ENCODE results near the gene C6orf47.
A peak's percentile ranks its signal among the peaks of the same experiment; 100 is the strongest.

C6orf47 gene

DNA sequence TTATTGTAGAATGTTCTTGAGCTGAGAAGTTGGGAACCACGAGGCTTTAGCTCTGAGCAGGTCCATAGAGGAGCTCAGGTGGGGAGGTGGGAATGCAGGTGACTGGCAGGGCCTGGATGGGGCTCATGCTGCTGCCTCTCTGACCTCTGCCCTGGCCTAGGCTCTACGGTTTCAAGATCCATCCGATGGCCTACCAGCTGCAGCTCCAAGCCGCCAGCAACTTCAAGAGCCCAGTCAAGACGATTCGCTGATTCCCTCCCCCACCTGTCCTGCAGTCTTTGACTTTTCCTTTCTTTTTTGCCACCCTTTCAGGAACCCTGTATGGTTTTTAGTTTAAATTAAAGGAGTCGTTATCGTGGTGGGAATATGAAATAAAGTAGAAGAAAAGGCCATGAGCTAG is 9.1 kb upstream of the C6orf47 start, which contains the start of gene LY6G5B:
Gene LY6G5B, plus strand, starts transcription at position 301 of the 400 bp plus-strand sequence. CDS start 975 bp downstream, outside the sequence.
- H3K4me3 ChIP-seq (ENCODE audit: low read depth, low read length): no peak within 1 kb of the TSS
- TF ChIP-seq, protein P1, sequence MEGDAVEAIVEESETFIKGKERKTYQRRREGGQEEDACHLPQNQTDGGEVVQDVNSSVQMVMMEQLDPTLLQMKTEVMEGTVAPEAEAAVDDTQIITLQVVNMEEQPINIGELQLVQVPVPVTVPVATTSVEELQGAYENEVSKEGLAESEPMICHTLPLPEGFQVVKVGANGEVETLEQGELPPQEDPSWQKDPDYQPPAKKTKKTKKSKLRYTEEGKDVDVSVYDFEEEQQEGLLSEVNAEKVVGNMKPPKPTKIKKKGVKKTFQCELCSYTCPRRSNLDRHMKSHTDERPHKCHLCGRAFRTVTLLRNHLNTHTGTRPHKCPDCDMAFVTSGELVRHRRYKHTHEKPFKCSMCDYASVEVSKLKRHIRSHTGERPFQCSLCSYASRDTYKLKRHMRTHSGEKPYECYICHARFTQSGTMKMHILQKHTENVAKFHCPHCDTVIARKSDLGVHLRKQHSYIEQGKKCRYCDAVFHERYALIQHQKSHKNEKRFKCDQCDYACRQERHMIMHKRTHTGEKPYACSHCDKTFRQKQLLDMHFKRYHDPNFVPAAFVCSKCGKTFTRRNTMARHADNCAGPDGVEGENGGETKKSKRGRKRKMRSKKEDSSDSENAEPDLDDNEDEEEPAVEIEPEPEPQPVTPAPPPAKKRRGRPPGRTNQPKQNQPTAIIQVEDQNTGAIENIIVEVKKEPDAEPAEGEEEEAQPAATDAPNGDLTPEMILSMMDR (IDR thresholded peaks at IDR 0.05; ENCODE audit: low read depth, low read length): no peak

DNA sequence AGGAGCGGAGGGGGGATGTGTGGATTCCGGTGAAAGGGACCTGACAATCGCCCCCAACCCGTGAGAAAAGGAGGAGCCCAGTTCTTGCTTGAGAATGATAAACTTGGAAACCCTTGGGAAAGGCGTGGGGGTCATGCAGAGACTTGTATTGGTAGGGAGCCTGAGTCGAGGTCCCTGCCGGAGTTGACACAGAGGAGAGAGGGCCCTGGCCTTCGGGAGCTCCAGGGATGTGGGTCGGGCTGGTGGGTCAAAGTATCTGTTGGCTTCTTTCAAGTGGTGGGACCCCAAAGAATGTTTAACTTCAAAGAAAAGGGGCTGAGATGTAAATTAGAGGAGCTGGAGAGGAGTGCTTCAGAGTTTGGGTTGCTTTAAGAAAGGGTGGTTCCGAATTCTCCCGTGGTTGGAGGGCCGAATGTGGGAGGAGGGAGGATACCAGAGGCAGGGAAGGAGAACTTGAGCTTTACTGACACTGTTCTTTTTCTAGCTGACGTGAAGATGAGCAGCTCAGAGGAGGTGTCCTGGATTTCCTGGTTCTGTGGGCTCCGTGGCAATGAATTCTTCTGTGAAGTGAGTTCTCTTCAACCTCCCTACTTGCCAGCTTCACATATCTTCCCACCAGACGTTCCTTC is 5.9 kb upstream of the C6orf47 start:
- H3K4me3 ChIP-seq (ENCODE audit: low read depth, low read length): peak overlapping the region; percentile 69
- TF ChIP-seq, protein P1 (IDR thresholded peaks at IDR 0.05; ENCODE audit: low read depth, low read length): no peak

DNA sequence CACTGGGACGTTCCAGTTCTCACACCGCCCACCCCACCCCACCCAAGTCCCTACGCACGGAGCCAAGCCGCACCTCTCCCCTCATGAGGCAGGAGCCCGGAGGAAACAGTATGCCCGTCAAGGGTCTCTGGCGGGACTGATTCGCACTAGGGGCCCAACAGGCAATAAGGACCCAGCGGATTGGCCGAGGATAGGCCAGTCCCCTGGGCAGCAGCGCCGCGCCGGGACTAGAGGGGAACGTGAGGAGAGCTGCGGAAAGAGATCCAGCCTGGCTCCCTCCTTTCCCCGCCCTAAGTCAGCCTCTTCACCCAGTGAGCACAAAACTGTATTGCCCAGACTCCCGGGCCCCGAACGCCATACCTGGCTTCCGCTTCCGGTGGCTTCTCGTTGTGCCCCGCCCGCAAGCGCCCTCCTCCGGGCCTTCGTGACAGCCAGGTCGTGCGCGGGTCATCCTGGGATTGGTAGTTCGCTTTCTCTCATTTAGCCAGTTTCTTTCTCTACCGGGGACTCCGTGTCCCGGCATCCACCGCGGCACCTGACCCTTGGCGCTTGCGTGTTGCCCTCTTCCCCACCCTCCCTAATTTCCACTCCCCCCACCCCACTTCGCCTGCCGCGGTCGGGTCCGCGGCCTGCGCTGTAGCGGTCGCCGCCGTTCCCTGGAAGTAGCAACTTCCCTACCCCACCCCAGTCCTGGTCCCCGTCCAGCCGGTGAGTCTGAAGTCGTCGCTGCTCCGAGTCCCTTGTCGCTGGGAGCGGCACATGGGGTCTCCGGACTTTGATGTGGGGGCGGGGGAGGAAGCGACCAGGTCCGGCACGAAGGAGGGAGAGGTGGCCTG is 5.1 kb upstream of the C6orf47 start, which contains the start of gene CSNK2B:
Gene CSNK2B, plus strand, starts transcription at position 580 of the 836 bp plus-strand sequence. CDS start 752 bp downstream, outside the sequence.
- peak within 1 kb of the TSS; percentile 69 for H3K4me3 ChIP-seq (ENCODE audit: low read depth, low read length)
- TF ChIP-seq, protein P1 (IDR thresholded peaks at IDR 0.05; ENCODE audit: low read depth, low read length): no peak

DNA sequence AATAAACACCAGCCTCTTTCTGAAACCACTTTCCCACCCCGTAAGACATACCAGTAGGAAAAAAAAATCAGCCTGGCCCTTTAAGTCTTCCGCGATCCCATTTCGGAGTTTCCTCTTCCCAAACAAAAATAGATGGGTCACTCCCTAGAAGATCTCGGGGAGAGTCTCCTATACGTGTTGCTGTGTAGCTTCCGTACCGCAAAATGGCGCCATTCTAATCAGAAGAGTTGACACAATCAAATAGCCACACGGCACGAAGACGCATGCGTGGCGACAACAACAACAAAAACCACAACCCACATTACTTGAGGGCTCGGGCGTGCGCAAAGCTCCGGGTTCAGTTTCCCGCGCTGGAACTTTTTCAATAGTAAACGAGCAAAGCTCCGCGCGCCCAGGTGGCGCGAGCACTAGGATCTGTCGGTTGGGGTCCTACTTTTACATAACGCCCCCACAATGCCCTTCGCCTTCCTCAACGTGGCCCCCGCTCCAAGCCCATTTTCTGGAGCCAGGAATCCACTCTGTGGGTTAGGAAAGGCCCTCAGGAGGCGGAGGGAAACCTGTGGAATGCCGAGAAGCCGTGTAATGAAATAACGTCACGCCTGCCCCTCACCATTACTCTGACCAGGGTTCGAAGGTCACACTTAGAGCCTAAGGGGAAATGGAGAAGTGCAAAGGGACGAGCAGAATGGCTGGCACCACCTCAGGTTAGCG is 4.4 kb upstream of the C6orf47 start, which contains the start of gene GPANK1:
Gene GPANK1, minus strand, starts transcription at position 208 of the 711 bp plus-strand sequence. CDS start 519 bp downstream, outside the sequence.
- TF ChIP-seq, protein P1 (IDR thresholded peaks at IDR 0.05; ENCODE audit: low read depth, low read length): no peak

DNA sequence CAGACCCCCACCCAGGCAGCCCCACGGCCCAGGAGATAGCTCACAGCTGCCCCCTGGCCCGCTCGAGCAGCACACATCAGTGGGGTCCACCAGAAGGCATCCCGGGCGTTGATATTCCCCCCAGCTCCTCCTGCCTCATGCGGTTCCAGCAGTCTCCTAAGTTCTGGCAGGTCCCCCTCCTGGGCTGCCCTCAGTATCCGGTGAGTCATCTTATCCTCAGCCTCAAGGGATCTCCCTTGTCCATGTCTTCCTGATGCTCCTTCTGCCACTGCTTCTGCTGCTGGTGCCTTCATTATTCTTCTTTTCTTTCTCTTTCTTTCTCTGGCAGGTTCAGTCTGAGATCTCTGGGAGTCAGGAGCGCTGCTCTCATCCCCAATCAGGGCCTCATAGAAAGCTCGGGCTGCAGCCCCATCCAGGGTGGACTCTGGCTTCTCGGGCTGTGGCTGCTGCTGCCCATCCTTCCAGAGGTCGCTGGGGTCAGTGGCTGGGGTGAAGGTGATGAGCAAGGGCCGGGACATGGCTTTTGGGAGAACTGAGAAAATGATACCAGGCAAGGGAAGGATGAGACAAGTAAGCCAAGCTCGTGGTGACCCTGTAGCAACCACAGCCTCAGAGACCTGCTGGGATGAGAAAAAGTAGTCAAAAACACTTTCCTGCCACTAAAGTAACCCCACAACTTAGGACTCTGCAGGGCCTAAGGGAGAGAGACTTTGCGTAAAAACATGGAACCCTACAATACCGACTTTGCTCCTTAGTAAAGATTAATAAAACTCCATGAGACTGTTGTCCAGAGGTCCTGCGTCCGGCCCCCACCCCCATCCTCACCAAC is 3.6 kb upstream of the C6orf47 start:
- H3K4me3 ChIP-seq (ENCODE audit: low read depth, low read length): peak overlapping the region; percentile 69
- TF ChIP-seq, protein P1 (IDR thresholded peaks at IDR 0.05; ENCODE audit: low read depth, low read length): no peak

More for the DNA sequence above, 4.4 kb upstream of the C6orf47 start, which contains the start of gene GPANK1:
- peak within 1 kb of the TSS; percentile 69 for H3K4me3 ChIP-seq (ENCODE audit: low read depth, low read length)

DNA sequence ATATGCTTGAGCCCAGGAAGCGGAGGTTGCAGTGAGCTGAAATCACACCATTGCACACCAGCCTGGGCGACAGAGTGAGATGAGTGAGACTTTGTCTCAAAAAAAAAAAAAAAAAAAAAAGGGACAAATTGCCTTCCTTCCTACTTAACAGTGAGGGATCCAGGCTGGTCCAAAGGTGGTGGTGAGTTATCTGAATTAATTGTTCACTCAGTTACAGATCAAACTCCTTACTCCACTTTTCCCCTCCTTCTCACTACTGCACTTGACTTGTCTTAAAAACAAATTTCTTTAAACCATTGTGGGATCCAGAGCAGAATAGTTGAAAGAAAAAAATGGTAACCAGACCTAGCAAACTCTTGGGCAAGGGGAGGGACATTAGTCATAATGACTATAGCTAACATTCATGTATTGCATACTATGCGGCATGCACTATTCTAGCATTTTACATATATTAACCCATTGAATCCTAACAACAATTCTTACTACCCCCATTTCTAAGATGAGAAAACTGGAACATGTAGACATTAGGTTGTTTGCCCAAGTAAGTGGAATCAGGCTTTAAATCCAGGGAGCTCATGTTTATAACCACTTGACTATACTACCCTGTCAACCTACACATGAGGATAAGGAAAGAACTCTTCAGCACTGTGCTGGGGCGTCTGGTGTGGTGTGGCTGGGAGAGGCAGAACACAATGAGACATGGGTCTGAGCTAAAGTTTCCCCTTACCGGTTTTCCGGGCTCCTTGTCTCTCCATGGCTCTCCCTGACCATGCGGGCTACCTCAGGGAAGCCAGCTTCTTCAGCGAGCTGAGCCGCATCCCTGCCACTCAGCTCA is 2.8 kb upstream of the C6orf47 start:
- H3K4me3 ChIP-seq (ENCODE audit: low read depth, low read length): peak overlapping the region; percentile 69
- TF ChIP-seq, protein P1 (IDR thresholded peaks at IDR 0.05; ENCODE audit: low read depth, low read length): no peak
